ENCODE data around the gene INPP5D.

Gene INPP5D

GRCh38 chr2:233210843-233211547 is 150.9 kb downstream of the INPP5D start:
- Histone ChIP-seq H3K27me3 (ENCODE audit: insufficient read depth, low read length) (no peaks in the 10 kb centered on the region), H3K4me2 (ENCODE audit: low read length) (no peak overlapping the region), H3K9ac (ENCODE audit: low read length) (no peak overlapping the region), H2AFZ (ENCODE audit: low read length) (no peak overlapping the region), H3K4me1 (ENCODE audit: insufficient read depth, low read length, severe bottlenecking) (no peaks in the 10 kb centered on the region), H3K9me3 (ENCODE audit: low read length) (no peaks in the 10 kb centered on the region), H3K9me2 (ENCODE audit: low read depth, low read length) (no peaks in the 10 kb centered on the region), H3K4me3 (ENCODE audit: low read depth, low read length, poor library complexity, severe bottlenecking) (no peak overlapping the region), H3K27ac (ENCODE audit: low read depth, low read length, poor library complexity, severe bottlenecking) (no peak overlapping the region), H3F3A (ENCODE audit: insufficient read depth, low read length) (no peaks in the 10 kb centered on the region), H3K79me2 (ENCODE audit: insufficient read depth, low read length) (no peaks in the 10 kb centered on the region), H4K20me1 (ENCODE audit: insufficient read depth, low read length) (no peaks in the 10 kb centered on the region), H3K36me3 (ENCODE audit: insufficient read depth, low read length) (no peaks in the 10 kb centered on the region; the same call in 1 of the 2 replicates)
- TF ChIP-seq EZH2 (IDR thresholded peaks at IDR 0.05; ENCODE audit: borderline replicate concordance, low read length) (no peak), CTCF (IDR thresholded peaks at IDR 0.05; ENCODE audit: low read length) (no peak)

DNA sequence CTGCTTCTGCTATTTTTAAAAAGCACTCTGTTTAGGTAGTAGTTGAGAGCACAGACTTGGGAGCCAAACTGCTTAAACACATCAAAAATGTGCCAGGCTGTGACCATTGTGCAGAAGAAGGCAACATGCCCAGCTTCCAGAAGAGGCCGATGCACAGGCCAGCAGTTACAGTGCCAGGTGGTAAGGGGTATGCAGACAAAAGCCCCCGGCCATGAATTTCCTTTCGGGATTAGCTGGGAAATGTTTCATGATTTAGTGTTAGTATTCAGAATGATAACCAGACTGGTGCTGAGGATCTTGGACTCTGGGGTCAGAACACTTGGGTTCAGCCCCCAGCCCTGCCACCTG is 151.4 kb downstream of the INPP5D start:
- Histone ChIP-seq H3K9me2 (ENCODE audit: low read depth, low read length) (no peaks in the 10 kb centered on the region), H3K36me3 (ENCODE audit: insufficient read depth, low read length) (no peaks in the 10 kb centered on the region; the same call in 1 of the 2 replicates), H2AFZ (ENCODE audit: low read length) (no peak overlapping the region), H3K4me3 (ENCODE audit: low read depth, low read length, poor library complexity, severe bottlenecking) (no peak overlapping the region), H3K27ac (ENCODE audit: low read depth, low read length, poor library complexity, severe bottlenecking) (no peak overlapping the region), H3K4me1 (ENCODE audit: insufficient read depth, low read length, severe bottlenecking) (no peaks in the 10 kb centered on the region), H3K9ac (ENCODE audit: low read length) (no peak overlapping the region), H3F3A (ENCODE audit: insufficient read depth, low read length) (no peaks in the 10 kb centered on the region), H3K9me3 (ENCODE audit: low read length) (no peaks in the 10 kb centered on the region), H3K4me2 (ENCODE audit: low read length) (no peak overlapping the region), H4K20me1 (ENCODE audit: insufficient read depth, low read length) (no peaks in the 10 kb centered on the region), H3K27me3 (ENCODE audit: insufficient read depth, low read length) (no peaks in the 10 kb centered on the region), H3K79me2 (ENCODE audit: insufficient read depth, low read length) (no peaks in the 10 kb centered on the region)
- TF ChIP-seq EZH2 (IDR thresholded peaks at IDR 0.05; ENCODE audit: borderline replicate concordance, low read length) (no peak), CTCF (IDR thresholded peaks at IDR 0.05; ENCODE audit: low read length) (no peak)

GRCh38 chr2:233213011-233213410 is 152.9 kb downstream of the INPP5D start:
- no peaks in the 10 kb centered on the region for H3K9me2 ChIP-seq (ENCODE audit: low read depth, low read length)
- H3K36me3 ChIP-seq (ENCODE audit: insufficient read depth, low read length), result no peaks in the 10 kb centered on the region
- H3F3A ChIP-seq (ENCODE audit: insufficient read depth, low read length), result no peaks in the 10 kb centered on the region
- no peaks in the 10 kb centered on the region for H3K27me3 ChIP-seq (ENCODE audit: insufficient read depth, low read length)
- no peak overlapping the region for H2AFZ ChIP-seq (ENCODE audit: low read length)
- H3K79me2 ChIP-seq (ENCODE audit: insufficient read depth, low read length), result no peaks in the 10 kb centered on the region
- no peak overlapping the region for H3K9ac ChIP-seq (ENCODE audit: low read length)
- H3K27ac ChIP-seq (ENCODE audit: low read depth, low read length, poor library complexity, severe bottlenecking), result no peak overlapping the region
- no peak overlapping the region for H3K4me2 ChIP-seq (ENCODE audit: low read length)
- no peaks in the 10 kb centered on the region for H3K9me3 ChIP-seq (ENCODE audit: low read length)
- no peak overlapping the region for H3K4me3 ChIP-seq (ENCODE audit: low read depth, low read length, poor library complexity, severe bottlenecking)
- H4K20me1 ChIP-seq (ENCODE audit: insufficient read depth, low read length), result no peaks in the 10 kb centered on the region
- TF ChIP-seq EZH2 (IDR thresholded peaks at IDR 0.05; ENCODE audit: borderline replicate concordance, low read length) (no peak), CTCF (IDR thresholded peaks at IDR 0.05; ENCODE audit: low read length) (no peak)
- H3K4me1 ChIP-seq (ENCODE audit: insufficient read depth, low read length, severe bottlenecking), result no peaks in the 10 kb centered on the region

Data from OCI-LY1 (cell line).